H9 (cell line): Measurements from ENCODE around the gene PTAR1. TPM values are rescaled to one million over a fixed set of nuclear protein-coding genes. Genes with fewer than 3 reads are reported as not detected.

ENCODE experiments used
- DNase-seq: peaks from one replicate; pipeline ENCODE4 v3.0.0-alpha.2; 2017
- H2AFZ ChIP-seq: one replicate; pipeline ENCODE4 v1.6.1; 2013; ENCODE audit warnings: mild to moderate bottlenecking, low read length, control low read depth, moderate library complexity
- H2AK5ac ChIP-seq: 2 replicates; pipeline ENCODE4 v1.6.1; 2013; ENCODE audit warnings: low read length, control low read depth, mixed read lengths; ENCODE audit not compliant: insufficient read length
- H2BK120ac ChIP-seq: one replicate; pipeline ENCODE4 v1.6.1; 2013; ENCODE audit warnings: low read depth, mild to moderate bottlenecking, low read length, control low read depth, inconsistent platforms; ENCODE audit not compliant: poor library complexity, severe bottlenecking
- H2BK12ac ChIP-seq: 2 replicates; pipeline ENCODE4 v1.6.1; 2013; ENCODE audit warnings: low read length, control low read depth, mixed read lengths, low read depth; ENCODE audit not compliant: insufficient read length
- H2BK15ac ChIP-seq: 2 replicates; pipeline ENCODE4 v1.6.1; 2013; ENCODE audit warnings: low read depth, low read length, control low read depth
- H2BK20ac ChIP-seq: one replicate; pipeline ENCODE4 v1.6.1; 2013; ENCODE audit warnings: low read depth, mild to moderate bottlenecking, low read length, control low read depth, inconsistent platforms; ENCODE audit not compliant: poor library complexity, severe bottlenecking
- H2BK5ac ChIP-seq: 2 replicates; pipeline ENCODE4 v1.6.1; 2013; ENCODE audit warnings: low read length, control low read depth, mixed read lengths; ENCODE audit not compliant: insufficient read length
- H3K14ac ChIP-seq: 2 replicates; pipeline ENCODE4 v1.6.1; 2013; ENCODE audit warnings: low read length, control low read depth; ENCODE audit not compliant: insufficient read depth
- H3K18ac ChIP-seq: 2 replicates; pipeline ENCODE4 v1.6.1; 2013; ENCODE audit warnings: low read depth, mild to moderate bottlenecking, mixed read lengths, low read length, control low read depth; ENCODE audit not compliant: insufficient read length
- H3K23ac ChIP-seq: 2 replicates; pipeline ENCODE4 v1.6.1; 2013; ENCODE audit warnings: low read length, control low read depth, mixed read lengths, low read depth; ENCODE audit not compliant: insufficient read length
- H3K23me2 ChIP-seq: 2 replicates; pipeline ENCODE4 v1.6.1; 2013; ENCODE audit warnings: low read depth, mild to moderate bottlenecking, mixed read lengths, low read length, control low read depth; ENCODE audit not compliant: insufficient read length, poor library complexity, severe bottlenecking
- H3K27ac ChIP-seq: 2 replicates; pipeline ENCODE4 v1.5.1; 2013; ENCODE audit warnings: low read length, control low read depth, mixed read lengths, low read depth; ENCODE audit not compliant: insufficient read length
- H3K27me3 ChIP-seq: 2 replicates; pipeline ENCODE4 v1.6.1; 2013; ENCODE audit warnings: low read length, control low read depth, inconsistent platforms; ENCODE audit not compliant: insufficient read depth
- H3K4ac ChIP-seq: 2 replicates; pipeline ENCODE4 v1.6.1; 2013; ENCODE audit warnings: low read depth, mild to moderate bottlenecking, control low read depth, inconsistent platforms, low read length, moderate library complexity
- H3K4me1 ChIP-seq: 2 replicates; pipeline ENCODE4 v1.6.1; 2013; ENCODE audit warnings: low read length, control low read depth, inconsistent platforms; ENCODE audit not compliant: insufficient read depth
- H3K4me2 ChIP-seq: 2 replicates; pipeline ENCODE4 v1.6.1; 2013; ENCODE audit warnings: low read length, control low read depth, mixed read lengths; ENCODE audit not compliant: insufficient read length, insufficient read depth
- H3K56ac ChIP-seq: 2 replicates; pipeline ENCODE4 v1.6.1; 2013; ENCODE audit warnings: low read depth, mild to moderate bottlenecking, mixed read lengths, low read length, control low read depth; ENCODE audit not compliant: insufficient read length
- H3K79me1 ChIP-seq: 2 replicates; pipeline ENCODE4 v1.6.1; 2013; ENCODE audit warnings: low read depth, mild to moderate bottlenecking, moderate library complexity, low read length, control low read depth, inconsistent platforms; ENCODE audit not compliant: insufficient read depth, poor library complexity, severe bottlenecking
- H3K79me2 ChIP-seq: 2 replicates; pipeline ENCODE4 v1.6.1; 2013; ENCODE audit warnings: low read length, control low read depth, inconsistent platforms; ENCODE audit not compliant: insufficient read depth
- H3K9ac ChIP-seq: 2 replicates; pipeline ENCODE4 v1.6.1; 2013; ENCODE audit warnings: low read length, control low read depth, mixed read lengths; ENCODE audit not compliant: insufficient read length; ENCODE audit errors: extremely low read depth
- H3K9me3 ChIP-seq: one replicate; pipeline ENCODE4 v1.6.1; 2013; ENCODE audit warnings: low read depth, low read length, inconsistent platforms; ENCODE audit not compliant: control insufficient read depth
- H3T11ph ChIP-seq: one replicate; pipeline ENCODE4 v1.6.1; 2013; ENCODE audit warnings: mild to moderate bottlenecking, low read length, control low read depth, inconsistent platforms
- H4K20me1 ChIP-seq: one replicate; pipeline ENCODE4 v1.6.1; 2013; ENCODE audit not compliant: control insufficient read depth, insufficient read length, insufficient read depth
- H4K5ac ChIP-seq: 2 replicates; pipeline ENCODE4 v1.6.1; 2013; ENCODE audit warnings: low read depth, mild to moderate bottlenecking, mixed read lengths, low read length, control low read depth; ENCODE audit not compliant: insufficient read length
- H4K8ac ChIP-seq: replicated peaks from 2 replicates; pipeline ENCODE4 v1.6.1; 2013; ENCODE audit warnings: low read length, control low read depth, mixed read lengths, low read depth; ENCODE audit not compliant: insufficient read length
- H4K91ac ChIP-seq: 2 replicates; pipeline ENCODE4 v1.6.1; 2013; ENCODE audit warnings: low read depth, mild to moderate bottlenecking, moderate library complexity, mixed read lengths, low read length, control low read depth; ENCODE audit not compliant: insufficient read length
- H3K27ac Mint-ChIP-seq, 3 experiments: 2 replicates in 2 of 3; 3 replicates in 1 of 3; pipeline ENCODE4 v1.8.0; 2020 to 2021; ENCODE audit warnings: mixed read lengths in 3 of 3, mild to moderate bottlenecking in 1 of 3, moderate library complexity in 1 of 3
- H3K27me3 Mint-ChIP-seq: 2 replicates; pipeline ENCODE4 v1.8.0; 2021; ENCODE audit warnings: low read depth, mild to moderate bottlenecking, moderate library complexity, mixed read lengths
- H3K36me3 Mint-ChIP-seq, 3 experiments: 2 replicates in 2 of 3; 3 replicates in 1 of 3; pipeline ENCODE4 v1.8.0; 2020 to 2021; ENCODE audit warnings: low read depth in 3 of 3, mixed read lengths in 3 of 3; ENCODE audit not compliant: insufficient read depth in 1 of 3
- H3K4me1 Mint-ChIP-seq, 2 experiments: 2 replicates each; pipeline ENCODE4 v1.8.0; 2020; ENCODE audit warnings: mixed read lengths in 2 of 2
- H3K4me3 Mint-ChIP-seq, 2 experiments: 2 replicates in 1 of 2; 3 replicates in 1 of 2; pipeline ENCODE4 v1.8.0; 2020 to 2021; ENCODE audit warnings: mild to moderate bottlenecking in 2 of 2, mixed read lengths in 2 of 2, moderate library complexity in 1 of 2
- H3K9me3 Mint-ChIP-seq, 2 experiments: 2 replicates in 1 of 2; 3 replicates in 1 of 2; pipeline ENCODE4 v1.8.0; 2020; ENCODE audit warnings: mild to moderate bottlenecking in 2 of 2, mixed read lengths in 2 of 2, moderate library complexity in 1 of 2
- WGBS: extraction: QIAGEN DNeasy Blood & Tissue Kit; methylation state at CpG from one replicate; pipeline ENCODE4 v1.1.7; 2013; ENCODE audit warnings: missing lambda C conversion rate, low lambda C conversion rate, mixed read lengths; ENCODE audit not compliant: insufficient read length; ENCODE audit errors: extremely low coverage; 5-methylcytosine and 5-hydroxymethylcytosine counted together
- total RNA-seq: library from RNA; stranded (reverse); gene quantifications from 2 replicates; pipeline ENCODE4 v1.2.1, GENCODE V29; 2021
- TF ChIP-seq, protein P1 (sequence below): fragments of 200-600 bp; sonication (generic); conservative IDR thresholded peaks from 3 replicates; pipeline ENCODE4 v1.8.0; 2021; ENCODE audit warnings: antibody characterized with exemption, mild to moderate bottlenecking

PTAR1 gene
- total RNA-seq, 1 experiment from 2014 or later, result 117 TPM

DNA sequence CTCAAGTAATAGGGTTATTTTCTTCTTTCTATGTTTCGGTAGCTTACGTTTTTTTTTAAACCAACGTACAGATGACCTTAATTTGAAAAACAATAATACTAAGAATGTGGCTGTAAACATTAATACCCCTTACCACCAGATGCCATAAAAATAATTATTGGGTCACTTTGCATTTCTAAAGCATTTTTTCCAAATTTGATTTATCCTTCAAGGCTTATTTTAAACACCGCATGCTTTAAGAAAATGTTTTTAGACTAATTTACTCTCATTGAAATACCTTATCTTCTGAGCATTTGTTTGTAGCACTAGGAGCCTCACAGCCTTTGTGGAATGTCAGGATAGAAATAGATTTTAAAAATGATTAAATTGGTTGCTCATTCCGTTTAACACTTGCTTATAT is 81.9 kb downstream of the PTAR1 start:
- no CpG with 5 or more reads among the region's 5 CpGs for WGBS
- Histone ChIP-seq H3K27me3 (no peaks in the 10 kb centered on the region), H3K23me2 (peaks cover 3% of the 10 kb centered on the region), H4K8ac (no peak overlapping the region), H2BK20ac (no peak overlapping the region), H3K79me2 (no peaks in the 10 kb centered on the region), H3K4me2 (no peak overlapping the region), H3T11ph (no peak overlapping the region), H3K56ac (no peak overlapping the region), H2AK5ac (no peak overlapping the region), H3K23ac (no peak overlapping the region), H4K20me1 (no peaks in the 10 kb centered on the region), H2AFZ (no peak overlapping the region), H3K14ac (no peak overlapping the region), H2BK5ac (no peak overlapping the region), H3K27ac (no peak overlapping the region), H4K5ac (no peak overlapping the region), H2BK15ac (no peak overlapping the region), H2BK120ac (no peak overlapping the region), H3K9me3 (no peaks in the 10 kb centered on the region), H3K4me1 (no peaks in the 10 kb centered on the region), H3K9ac (no peak overlapping the region), H3K79me1 (no peaks in the 10 kb centered on the region), H3K4ac (no peak overlapping the region), H2BK12ac (no peak overlapping the region), H3K18ac (no peak overlapping the region), H4K91ac (no peak overlapping the region)
- Mint-ChIP-seq H3K4me1 (peaks cover 11% of the 10 kb centered on the region in 2 experiments), H3K27me3 (peaks cover 1% of the 10 kb centered on the region; the same call in 1 of the 2 replicates), H3K9me3 (no peaks in the 10 kb centered on the region), H3K4me3 (no peak overlapping the region), H3K36me3 (no peaks in the 10 kb centered on the region), H3K27ac (no peak overlapping the region)
- DNase-seq, result no peak
- TF ChIP-seq, protein P1, sequence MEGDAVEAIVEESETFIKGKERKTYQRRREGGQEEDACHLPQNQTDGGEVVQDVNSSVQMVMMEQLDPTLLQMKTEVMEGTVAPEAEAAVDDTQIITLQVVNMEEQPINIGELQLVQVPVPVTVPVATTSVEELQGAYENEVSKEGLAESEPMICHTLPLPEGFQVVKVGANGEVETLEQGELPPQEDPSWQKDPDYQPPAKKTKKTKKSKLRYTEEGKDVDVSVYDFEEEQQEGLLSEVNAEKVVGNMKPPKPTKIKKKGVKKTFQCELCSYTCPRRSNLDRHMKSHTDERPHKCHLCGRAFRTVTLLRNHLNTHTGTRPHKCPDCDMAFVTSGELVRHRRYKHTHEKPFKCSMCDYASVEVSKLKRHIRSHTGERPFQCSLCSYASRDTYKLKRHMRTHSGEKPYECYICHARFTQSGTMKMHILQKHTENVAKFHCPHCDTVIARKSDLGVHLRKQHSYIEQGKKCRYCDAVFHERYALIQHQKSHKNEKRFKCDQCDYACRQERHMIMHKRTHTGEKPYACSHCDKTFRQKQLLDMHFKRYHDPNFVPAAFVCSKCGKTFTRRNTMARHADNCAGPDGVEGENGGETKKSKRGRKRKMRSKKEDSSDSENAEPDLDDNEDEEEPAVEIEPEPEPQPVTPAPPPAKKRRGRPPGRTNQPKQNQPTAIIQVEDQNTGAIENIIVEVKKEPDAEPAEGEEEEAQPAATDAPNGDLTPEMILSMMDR, result no peak
